ENCODE results near the gene WRNIP1.

GRCh38 chr6:2803731-2804429 lies 38.7 kb downstream of the WRNIP1 start:
- TF ChIP-seq CTCF (IDR thresholded peaks at IDR 0.05) (no peak), POLR2A (IDR thresholded peaks at IDR 0.05) (no peak)

All from esophagus squamous epithelium (tissue), 4 donors.